T-cell (primary cell): ENCODE measurements around the gene WNT16. TPM values are rescaled to one million over a fixed set of nuclear protein-coding genes. Genes with fewer than 3 reads are reported as not detected.
A peak's percentile ranks its signal among the peaks of the same experiment; 100 is the strongest.

Experiments
- ATAC-seq, 4 experiments: fragments of 200-7000 bp in 3 of 4; fragments of 150-1000 bp in 1 of 4; cut with Tn5 transposase; replicated peaks in 1 of 4; 1 replicate in 3 of 4; 2 replicates in 1 of 4; pipeline ENCODE4 v1.10.0; 2021; ENCODE audit warnings: moderate library complexity in 3 of 4, mild to moderate bottlenecking in 2 of 4, moderate number of reproducible peaks in 1 of 4
- CTCF ChIA-PET, 2 donors: fragments of 300-600 bp; sonication (Branson Sonifier 250); formaldehyde crosslinking; loops; one replicate each; lab custom pipeline; 2022; ENCODE audit warnings: antibody characterized with exemption in 2 of 2; lab: Charles Lee
- POLR2A ChIA-PET, 2 donors: fragments of 300-600 bp; sonication (Branson Sonifier 250); formaldehyde crosslinking; loops; one replicate each; lab custom pipeline; 2022; ENCODE audit warnings: antibody characterized with exemption in 2 of 2; lab: Charles Lee
- DNase-seq, 35 experiments: peaks; one replicate each; pipeline versions ENCODE4 v3.0.0 to v3.0.0-alpha.2; 2013 to 2023
- H3K27ac ChIP-seq: one replicate; pipeline ENCODE4 v1.5.1; 2013; ENCODE audit warnings: low read length
- H3K27me3 ChIP-seq, 2 experiments: replicated peaks in 1 of 2; 1 replicate in 1 of 2; 2 replicates in 1 of 2; pipeline versions ENCODE4 v1.6.1 to v1.7.0; 2013; ENCODE audit warnings: low read length in 1 of 2, mixed read lengths in 1 of 2; ENCODE audit not compliant: control insufficient read depth in 2 of 2, insufficient read depth in 2 of 2; ENCODE audit errors: extremely low read depth in 1 of 2
- H3K36me3 ChIP-seq, 2 donors: 1 replicate in 1 of 2; 2 replicates in 1 of 2; pipeline versions ENCODE4 v1.6.1 to v1.7.0; 2013; ENCODE audit warnings: low read length in 1 of 2; ENCODE audit not compliant: control insufficient read depth in 2 of 2, insufficient read depth in 1 of 2; ENCODE audit errors: extremely low read depth in 1 of 2
- H3K4me1 ChIP-seq, 2 experiments: 1 replicate in 1 of 2; 2 replicates in 1 of 2; pipeline versions ENCODE4 v1.6.1 to v1.7.0; 2013; ENCODE audit warnings: low read length in 2 of 2, mixed read lengths in 1 of 2; ENCODE audit not compliant: insufficient read depth in 2 of 2, control insufficient read depth in 1 of 2; ENCODE audit errors: extremely low read depth in 1 of 2
- H3K4me3 ChIP-seq, 2 donors: 1 replicate in 1 of 2; 2 replicates in 1 of 2; pipeline versions ENCODE4 v1.5.1 to v1.7.0; 2013; ENCODE audit warnings: mild to moderate bottlenecking in 2 of 2, low read length in 1 of 2, moderate library complexity in 1 of 2; ENCODE audit not compliant: control insufficient read depth in 1 of 2; ENCODE audit errors: extremely low read depth in 1 of 2
- H3K9me3 ChIP-seq: 2 replicates; pipeline ENCODE4 v1.7.0; 2013
- H3K27ac Mint-ChIP-seq, 2 donors: one replicate each; pipeline ENCODE4 v1.8.0; 2020 to 2021; ENCODE audit warnings: mild to moderate bottlenecking in 2 of 2, mixed read lengths in 2 of 2
- H3K27me3 Mint-ChIP-seq, 2 donors: one replicate each; pipeline ENCODE4 v1.8.0; 2021 to 2022; ENCODE audit warnings: mixed read lengths in 2 of 2
- H3K36me3 Mint-ChIP-seq: one replicate; pipeline ENCODE4 v1.8.0; 2021; ENCODE audit warnings: mixed read lengths
- H3K4me1 Mint-ChIP-seq, 3 donors: one replicate each; pipeline ENCODE4 v1.8.0; 2020 to 2022; ENCODE audit warnings: mixed read lengths in 3 of 3, mild to moderate bottlenecking in 1 of 3
- H3K4me3 Mint-ChIP-seq, 3 donors: one replicate each; pipeline ENCODE4 v1.8.0; 2020 to 2022; ENCODE audit warnings: mild to moderate bottlenecking in 3 of 3, mixed read lengths in 3 of 3, moderate library complexity in 3 of 3
- H3K9me3 Mint-ChIP-seq, 3 donors: one replicate each; pipeline ENCODE4 v1.8.0; 2020 to 2022; ENCODE audit warnings: mixed read lengths in 3 of 3
- WGBS: methylation state at CpG from one replicate; pipeline ENCODE4 v1.1.5; 2013; ENCODE audit warnings: missing lambda C conversion rate; ENCODE audit not compliant: insufficient coverage; 5-methylcytosine and 5-hydroxymethylcytosine counted together
- total RNA-seq, 35 experiments: library from RNA in 6 of 35; stranded (reverse) in 6 of 35; fragments of 120-200 nt in 1 of 35; gene quantifications; one replicate each; pipeline versions ENCODE4 v1.2.1 to v1.2.4 and lab custom pipeline; 2013 to 2026

Gene WNT16
- total RNA-seq, 5 donors from 2014 or later (not counting 1 experiment from before 2014, with no cell fraction given) = 0.13 to 0.35 (median 0.19) TPM; not detected in 2

- Histone ChIP-seq H3K4me1 (peaks cover 3 to 24% of the 10 kb centered on the region in 2 experiments), H3K27me3 (no peaks in the 10 kb centered on the region), H3K27ac (no peak overlapping the region), H3K4me3 (no peak overlapping the region), H3K9me3 (no peaks in the 10 kb centered on the region), H3K36me3 (no peaks in the 10 kb centered on the region)
- no peaks in the 10 kb centered on the region for H3K27me3 Mint-ChIP-seq
- POLR2A ChIA-PET = interaction anchor here (0.5 to 0.6 kb wide), 3 partner anchors 10 to 754 kb away, joined by 3 to 8 read pairs (median 3); no protein-coding TSS in a partner anchor
- H3K27ac Mint-ChIP-seq = peak overlapping the region in 1 of 2 donors; percentile 22
- H3K4me3 Mint-ChIP-seq = peak overlapping the region in 1 of 3 donors; percentile 40
- CTCF ChIA-PET = interaction anchor here in 1 of 2 donors (1.1 kb wide), 2 partner anchors 18 to 48 kb away, joined by 3 read pairs; no protein-coding TSS in a partner anchor
- ATAC-seq (no peak), DNase-seq (no peak)
- H3K4me1 Mint-ChIP-seq = peaks cover 76 to 87% (median 83%) of the 10 kb centered on the region in 3 donors
- no peaks in the 10 kb centered on the region for H3K9me3 Mint-ChIP-seq
- H3K36me3 Mint-ChIP-seq = peaks cover 15% of the 10 kb centered on the region
Observed at GRCh38 chr7:121390109-121390508, 61.3 kb downstream of the WNT16 start.

- Histone ChIP-seq H3K36me3 (no peaks in the 10 kb centered on the region), H3K4me1 (peaks cover 3 to 22% of the 10 kb centered on the region in 2 experiments), H3K27ac (no peak overlapping the region), H3K9me3 (no peaks in the 10 kb centered on the region), H3K27me3 (no peaks in the 10 kb centered on the region), H3K4me3 (no peak overlapping the region)
- DNase-seq = no peak
- Mint-ChIP-seq H3K9me3 (no peaks in the 10 kb centered on the region), H3K4me1 (peaks cover 77 to 84% (median 79%) of the 10 kb centered on the region in 3 donors), H3K36me3 (peaks cover 15% of the 10 kb centered on the region), H3K4me3 (peak overlapping the region in 1 of 3 donors; percentile 40), H3K27me3 (no peaks in the 10 kb centered on the region), H3K27ac (no peak overlapping the region)
- no CpG with 5 or more reads among the region's 2 CpGs for WGBS
- peak; percentile 37 to 41 (median 38) for ATAC-seq
- ChIA-PET POLR2A (interaction anchor here (0.5 to 0.6 kb wide), 4 partner anchors 11 to 762 kb away, joined by 3 to 8 read pairs (median 3); no protein-coding TSS in a partner anchor), CTCF (interaction anchor here in 1 of 2 donors (1.1 kb wide), 2 partner anchors 19 to 48 kb away, joined by 3 read pairs; no protein-coding TSS in a partner anchor)
Observed at GRCh38 chr7:121390617-121391016, 61.8 kb downstream of the WNT16 start.

Other genes with a start within 250 kb of the WNT16 start
- gene FAM3C, start 67.3 kb downstream of the WNT16 start, total RNA-seq = 10 to 100 TPM in 4 of 5 donors, 1 to 10 TPM in 1; 8.8 to 21.8 (median 14.9) TPM